Measurements from ENCODE around the gene KCNQ1.
A peak's percentile ranks its signal among the peaks of the same experiment; 100 is the strongest.

Gene KCNQ1

DNA sequence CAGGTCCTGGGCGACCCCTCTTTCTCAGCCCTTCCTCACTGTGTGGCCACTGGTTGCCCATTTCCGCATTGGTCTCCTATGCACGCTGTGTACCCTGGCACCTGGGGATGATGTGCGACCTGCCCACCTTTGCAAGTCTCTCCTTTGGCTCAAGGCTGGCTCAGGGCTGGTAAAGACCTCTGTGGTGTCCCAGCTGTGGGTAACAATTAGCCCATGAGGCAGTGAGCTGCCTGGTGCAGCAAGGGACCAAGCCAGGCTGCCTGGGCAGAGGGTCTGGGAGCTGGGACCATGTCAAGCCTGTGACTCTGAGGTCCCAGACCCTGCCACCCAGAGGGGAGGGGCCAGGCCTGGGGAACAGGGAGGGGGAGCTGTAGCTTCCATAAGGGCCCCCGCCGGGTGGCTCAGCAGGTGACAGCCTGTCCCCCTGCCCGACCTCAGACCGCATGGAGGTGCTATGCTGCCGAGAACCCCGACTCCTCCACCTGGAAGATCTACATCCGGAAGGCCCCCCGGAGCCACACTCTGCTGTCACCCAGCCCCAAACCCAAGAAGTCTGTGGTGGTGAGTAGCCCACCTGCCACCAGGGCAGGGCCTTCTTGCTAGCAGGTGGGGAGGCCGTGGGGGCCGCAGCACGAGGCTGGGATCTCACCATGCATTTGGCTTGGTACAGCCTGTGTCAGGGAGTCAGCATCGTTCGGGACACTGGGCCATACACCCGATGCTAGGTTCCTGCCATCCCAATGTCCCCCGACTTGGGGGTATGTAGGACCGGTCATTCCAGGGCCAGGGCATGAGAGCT lies 142.5 kb downstream of the KCNQ1 start:
- Histone ChIP-seq H3K36me3 (no peaks in the 10 kb centered on the region), H3K9me3 (no peaks in the 10 kb centered on the region), H3K4me3 (ENCODE audit: low read depth, low read length) (no peak overlapping the region), H3K27me3 (no peaks in the 10 kb centered on the region), H3K4me1 (no peaks in the 10 kb centered on the region)
- TF ChIP-seq, protein P1, sequence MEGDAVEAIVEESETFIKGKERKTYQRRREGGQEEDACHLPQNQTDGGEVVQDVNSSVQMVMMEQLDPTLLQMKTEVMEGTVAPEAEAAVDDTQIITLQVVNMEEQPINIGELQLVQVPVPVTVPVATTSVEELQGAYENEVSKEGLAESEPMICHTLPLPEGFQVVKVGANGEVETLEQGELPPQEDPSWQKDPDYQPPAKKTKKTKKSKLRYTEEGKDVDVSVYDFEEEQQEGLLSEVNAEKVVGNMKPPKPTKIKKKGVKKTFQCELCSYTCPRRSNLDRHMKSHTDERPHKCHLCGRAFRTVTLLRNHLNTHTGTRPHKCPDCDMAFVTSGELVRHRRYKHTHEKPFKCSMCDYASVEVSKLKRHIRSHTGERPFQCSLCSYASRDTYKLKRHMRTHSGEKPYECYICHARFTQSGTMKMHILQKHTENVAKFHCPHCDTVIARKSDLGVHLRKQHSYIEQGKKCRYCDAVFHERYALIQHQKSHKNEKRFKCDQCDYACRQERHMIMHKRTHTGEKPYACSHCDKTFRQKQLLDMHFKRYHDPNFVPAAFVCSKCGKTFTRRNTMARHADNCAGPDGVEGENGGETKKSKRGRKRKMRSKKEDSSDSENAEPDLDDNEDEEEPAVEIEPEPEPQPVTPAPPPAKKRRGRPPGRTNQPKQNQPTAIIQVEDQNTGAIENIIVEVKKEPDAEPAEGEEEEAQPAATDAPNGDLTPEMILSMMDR (IDR thresholded peaks at IDR 0.05; ENCODE audit: low read depth, low read length): no peak
- no peak for DNase-seq

DNA sequence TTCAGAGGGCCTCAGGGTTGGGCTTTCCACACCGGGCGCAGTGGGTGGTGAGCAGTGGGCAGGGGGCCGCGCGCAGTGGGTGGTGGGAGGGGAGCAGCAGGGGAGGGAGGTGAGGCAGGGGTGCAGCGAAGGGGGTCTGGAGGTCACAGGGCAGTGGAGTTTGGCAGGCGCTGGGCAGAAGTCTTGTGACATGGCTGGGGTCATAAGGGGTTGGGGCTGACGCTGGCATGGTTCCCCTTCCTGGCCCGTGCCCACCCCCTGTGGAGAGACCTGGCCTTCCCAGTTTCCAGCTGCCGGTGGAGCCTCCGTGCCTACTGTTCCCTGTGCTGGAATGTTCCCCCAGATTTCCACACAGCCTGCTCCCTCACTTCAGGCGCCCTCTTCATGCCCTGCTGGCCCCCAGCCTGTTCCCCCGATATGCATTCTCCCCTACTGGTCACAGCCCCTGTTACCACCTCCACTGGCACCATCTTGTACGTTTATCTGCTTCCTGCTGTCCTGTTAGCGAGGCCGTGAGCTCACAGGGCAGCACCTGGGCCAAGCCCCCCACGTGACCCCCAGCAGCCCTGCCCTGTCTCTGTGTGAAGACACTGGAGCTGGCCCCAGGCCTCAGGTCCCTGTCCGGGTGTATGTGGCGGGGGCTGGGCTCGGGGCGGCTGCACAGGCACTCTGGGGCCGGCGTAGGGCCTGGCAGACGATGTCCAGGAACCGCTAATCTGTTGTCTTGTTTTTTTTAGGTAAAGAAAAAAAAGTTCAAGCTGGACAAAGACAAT lies 143.4 kb downstream of the KCNQ1 start:
- Histone ChIP-seq H3K4me3 (ENCODE audit: low read depth, low read length) (no peak overlapping the region), H3K4me1 (no peaks in the 10 kb centered on the region), H3K27me3 (no peaks in the 10 kb centered on the region), H3K36me3 (no peaks in the 10 kb centered on the region), H3K9me3 (no peaks in the 10 kb centered on the region)
- TF ChIP-seq, protein P1 (IDR thresholded peaks at IDR 0.05; ENCODE audit: low read depth, low read length): no peak
- DNase-seq: peak; percentile 5

DNA sequence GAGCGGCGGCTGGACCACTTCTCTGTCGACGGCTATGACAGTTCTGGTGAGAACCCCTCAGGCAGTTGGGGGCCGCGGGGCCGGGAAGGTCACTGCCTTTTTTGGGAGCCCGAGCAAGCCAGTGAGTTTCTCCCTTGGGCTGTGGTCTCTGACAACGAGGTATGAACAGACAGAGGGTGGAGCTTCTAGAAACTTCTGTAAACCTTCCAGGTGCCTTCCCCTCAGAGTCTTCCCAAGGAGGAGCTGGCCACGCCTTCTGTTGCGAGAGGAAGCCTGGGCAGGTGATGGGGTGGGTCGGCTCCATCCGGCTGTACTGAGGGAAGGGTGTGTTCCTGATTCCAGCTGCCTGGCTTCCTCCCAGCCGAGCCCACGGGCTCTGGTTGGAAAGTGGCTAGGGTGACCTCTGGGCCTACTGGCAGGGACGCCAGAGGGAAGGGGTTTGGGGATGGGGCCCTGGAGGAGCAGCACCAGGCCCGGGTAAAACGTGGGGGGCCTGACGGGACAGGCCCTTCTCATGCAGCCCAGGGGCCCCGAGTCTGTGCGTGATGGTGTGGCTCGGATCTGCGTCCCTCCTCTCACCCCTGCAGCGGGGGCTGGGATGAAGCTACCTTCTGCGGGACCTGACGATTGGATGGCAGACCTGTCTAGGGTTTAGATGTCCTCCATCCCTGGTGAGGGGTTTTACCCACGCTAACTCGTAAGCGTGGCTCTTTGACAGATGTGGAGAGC lies 144.2 kb downstream of the KCNQ1 start:
- peak; percentile 2 for DNase-seq

DNA sequence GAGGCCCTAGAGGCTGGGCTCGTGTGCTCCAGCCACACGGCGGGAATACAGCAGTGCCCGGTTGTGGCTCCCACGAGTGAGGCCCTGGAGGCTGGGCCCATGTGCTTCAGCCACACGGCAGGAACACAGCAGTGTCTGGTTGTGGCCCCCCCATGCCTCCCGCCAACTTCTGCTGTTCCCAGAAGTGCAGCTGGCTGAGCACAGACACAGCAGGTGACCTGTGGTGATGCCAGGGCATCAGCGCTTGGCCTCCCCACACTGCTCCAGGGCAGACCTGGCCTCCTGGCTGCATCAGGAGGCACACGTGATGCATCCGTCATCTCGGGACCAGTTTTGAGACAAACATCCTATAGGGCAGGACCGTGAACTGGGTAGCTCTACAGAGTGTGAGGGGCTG lies 144.7 kb downstream of the KCNQ1 start:
- peak; percentile 1 for DNase-seq
- no peaks in the 10 kb centered on the region for H3K4me1 ChIP-seq

More for the DNA sequence above, 144.2 kb downstream of the KCNQ1 start:
- Histone ChIP-seq H3K4me1 (no peaks in the 10 kb centered on the region), H3K36me3 (no peaks in the 10 kb centered on the region), H3K4me3 (ENCODE audit: low read depth, low read length) (no peak overlapping the region), H3K9me3 (no peaks in the 10 kb centered on the region), H3K27me3 (no peaks in the 10 kb centered on the region)
- TF ChIP-seq, protein P1 (IDR thresholded peaks at IDR 0.05; ENCODE audit: low read depth, low read length): no peak

DNA sequence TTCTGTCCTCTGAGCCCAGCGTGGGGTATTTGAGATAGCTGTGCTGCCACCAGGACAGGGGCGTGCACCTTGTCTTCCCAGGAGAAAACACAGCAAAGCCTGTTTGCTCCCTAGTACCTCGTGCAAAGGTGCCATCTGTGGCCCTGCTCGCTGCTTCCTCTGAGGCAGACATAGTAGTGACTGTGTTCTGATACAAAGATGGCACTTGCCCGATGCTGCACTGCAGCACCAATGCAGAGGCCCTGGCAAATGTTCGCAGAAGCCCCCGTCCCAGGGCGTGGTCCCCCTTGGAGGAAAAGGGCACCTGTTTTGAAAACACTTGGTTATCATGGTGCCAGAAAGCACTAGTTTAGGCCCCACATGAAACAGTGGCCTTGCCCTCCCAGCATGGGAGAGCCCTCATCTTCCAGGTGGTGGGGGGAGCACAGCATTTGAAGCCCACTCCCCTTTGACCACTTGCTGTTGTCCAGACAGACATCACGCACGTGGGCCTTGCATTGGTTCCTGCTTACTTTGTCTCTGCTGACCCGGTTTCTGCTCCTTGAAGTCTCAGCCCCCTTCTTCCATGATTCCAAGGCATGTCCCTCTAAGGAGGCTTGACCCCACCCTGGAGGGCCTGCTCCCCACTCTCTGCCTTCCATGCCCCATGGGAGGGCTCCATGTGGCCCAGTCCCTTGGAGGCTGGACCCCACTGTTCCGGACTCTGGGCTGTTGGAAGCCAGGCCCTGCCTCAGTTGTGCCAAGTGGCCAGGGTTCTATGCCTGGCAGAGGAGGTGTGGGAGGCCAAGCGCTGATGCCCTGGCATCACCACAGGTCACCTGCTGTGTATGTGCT lies 145.5 kb downstream of the KCNQ1 start:
- Histone ChIP-seq H3K9me3 (no peaks in the 10 kb centered on the region), H3K27me3 (no peaks in the 10 kb centered on the region), H3K36me3 (no peaks in the 10 kb centered on the region), H3K4me1 (no peaks in the 10 kb centered on the region), H3K4me3 (ENCODE audit: low read depth, low read length) (no peak overlapping the region)
- TF ChIP-seq, protein P1 (IDR thresholded peaks at IDR 0.05; ENCODE audit: low read depth, low read length): no peak
- no peak for DNase-seq

More for the DNA sequence above, 144.7 kb downstream of the KCNQ1 start:
- H3K4me3 ChIP-seq (ENCODE audit: low read depth, low read length): no peak overlapping the region
- no peaks in the 10 kb centered on the region for H3K9me3 ChIP-seq
- H3K36me3 ChIP-seq: no peaks in the 10 kb centered on the region
- TF ChIP-seq, protein P1 (IDR thresholded peaks at IDR 0.05; ENCODE audit: low read depth, low read length): no peak
- H3K27me3 ChIP-seq: no peaks in the 10 kb centered on the region

Data from BE2C (cell line).